GM23248 (cell line): ENCODE data around the gene DDX47. TPM values are rescaled to one million over a fixed set of nuclear protein-coding genes. Genes with fewer than 3 reads are reported as not detected.

ENCODE experiments used
- DNase-seq: peaks from one replicate; pipeline ENCODE4 v3.0.0-alpha.2; 2015
- H2AFZ ChIP-seq: fragments of 200-600 bp; sonication (generic); 2 replicates; pipeline ENCODE4 v1.6.1; 2016; ENCODE audit warnings: antibody characterized with exemption
- H3F3A ChIP-seq: fragments of 200-600 bp; sonication (generic); 2 replicates; pipeline ENCODE4 v1.6.1; 2016; ENCODE audit warnings: mild to moderate bottlenecking, antibody characterized with exemption, mixed run types; ENCODE audit not compliant: insufficient read depth
- H3K27ac ChIP-seq: fragments of 200-600 bp; sonication (generic); 2 replicates; pipeline ENCODE4 v1.5.1; 2016; ENCODE audit warnings: mild to moderate bottlenecking
- H3K27me3 ChIP-seq: fragments of 200-600 bp; sonication (generic); replicated peaks from 2 replicates; pipeline ENCODE4 v1.6.1; 2016; ENCODE audit warnings: mild to moderate bottlenecking; ENCODE audit not compliant: insufficient read depth
- H3K36me3 ChIP-seq: fragments of 200-600 bp; sonication (generic); 2 replicates; pipeline ENCODE4 v1.6.1; 2016; ENCODE audit warnings: low read depth, mild to moderate bottlenecking
- H3K4me1 ChIP-seq: fragments of 200-600 bp; sonication (generic); 2 replicates; pipeline ENCODE4 v1.6.1; 2016; ENCODE audit warnings: mild to moderate bottlenecking; ENCODE audit not compliant: insufficient read depth
- H3K4me2 ChIP-seq: fragments of 200-600 bp; sonication (generic); one replicate; pipeline ENCODE4 v1.6.1; 2016; ENCODE audit warnings: mild to moderate bottlenecking; ENCODE audit not compliant: unreplicated experiment
- H3K4me3 ChIP-seq: fragments of 200-600 bp; sonication (generic); 2 replicates; pipeline ENCODE4 v1.5.1; 2016; ENCODE audit warnings: mild to moderate bottlenecking
- H3K79me2 ChIP-seq: fragments of 200-600 bp; sonication (generic); 2 replicates; pipeline ENCODE4 v1.6.1; 2016; ENCODE audit warnings: mild to moderate bottlenecking; ENCODE audit not compliant: insufficient read depth
- H3K9ac ChIP-seq: fragments of 200-600 bp; sonication (generic); 2 replicates; pipeline ENCODE4 v1.6.1; 2016; ENCODE audit warnings: mild to moderate bottlenecking
- H3K9me2 ChIP-seq: fragments of 200-600 bp; sonication (generic); 2 replicates; pipeline ENCODE4 v1.6.1; 2016; ENCODE audit warnings: mixed run types, mild to moderate bottlenecking, moderate library complexity; ENCODE audit not compliant: insufficient read depth
- H3K9me3 ChIP-seq: fragments of 200-600 bp; sonication (generic); one replicate; pipeline ENCODE4 v1.6.1; 2017; ENCODE audit warnings: low read depth
- H4K20me1 ChIP-seq: fragments of 200-600 bp; sonication (generic); 2 replicates; pipeline ENCODE4 v1.6.0; 2016; ENCODE audit not compliant: insufficient read depth
- EZH2 ChIP-seq: fragments of 200-600 bp; sonication (generic); IDR thresholded peaks from 2 replicates; pipeline ENCODE4 v1.6.1; 2018; ENCODE audit warnings: antibody characterized with exemption, mild to moderate bottlenecking; ENCODE audit not compliant: insufficient read depth, poor library complexity, severe bottlenecking
- EZH2phosphoT487 ChIP-seq: fragments of 200-600 bp; sonication (generic); IDR thresholded peaks from 2 replicates; pipeline ENCODE4 v1.6.1; 2018; ENCODE audit warnings: antibody characterized with exemption, moderate library complexity, mild to moderate bottlenecking, low read depth; ENCODE audit not compliant: insufficient read depth
- WGBS, 2 experiments: methylation state at CpG; one replicate each; pipeline ENCODE4 v1.1.6; 2015 to 2017; ENCODE audit warnings: low lambda C conversion rate in 2 of 2, low coverage in 1 of 2; ENCODE audit errors: missing lambda C conversion rate in 2 of 2; 5-methylcytosine and 5-hydroxymethylcytosine counted together
- in situ Hi-C: fragments of 300-500 bp; cut with MboI; formaldehyde crosslinking; loops from 2 replicates; pipeline ENCODE4 v1.15.0; 2020
- polyA plus RNA-seq: library from polyadenylated mRNA; unstranded; fragments of >200 nt; fragmentation: Nextera tagmentation; extraction: Ambion mirVana; gene quantifications from 2 replicates; pipeline ENCODE4 v1.2.1, GENCODE V29; 2016
- total RNA-seq: library from RNA; depleted of rRNA; stranded (reverse); fragments of >200 nt; shearing (Covaris generic); gene quantifications from 2 replicates; pipeline ENCODE4 v1.2.3, GENCODE V29; 2014

The DDX47 gene
- total and polyA plus RNA-seq, 2 experiments from 2014 or later, result 119 to 132 TPM

DNA sequence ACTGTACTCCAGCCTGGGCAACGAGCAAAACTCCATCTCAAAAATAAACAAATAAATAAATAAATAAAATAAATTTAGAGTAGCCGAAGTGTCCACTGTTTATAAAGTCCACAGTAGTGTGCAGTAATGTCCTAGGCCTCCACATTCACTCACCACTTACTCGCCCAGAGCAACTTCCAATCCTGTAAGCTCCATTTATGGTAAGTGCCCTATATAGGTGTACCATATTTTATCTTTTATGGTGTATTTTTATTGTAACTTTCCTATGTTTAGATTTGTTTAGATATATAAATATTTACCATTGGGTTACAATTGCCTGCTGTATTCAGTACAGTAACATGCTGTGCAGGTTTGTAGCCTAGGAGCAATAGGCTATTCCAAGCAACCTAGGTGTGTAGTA is 40.3 kb downstream of the DDX47 start:
- Histone ChIP-seq H3K27me3 (no peaks in the 10 kb centered on the region), H2AFZ (no peak overlapping the region), H3F3A (no peaks in the 10 kb centered on the region), H3K9me3 (no peaks in the 10 kb centered on the region), H3K9ac (no peak overlapping the region), H3K27ac (no peak overlapping the region), H3K79me2 (no peaks in the 10 kb centered on the region), H3K4me2 (no peak overlapping the region), H3K4me3 (no peak overlapping the region), H3K9me2 (no peaks in the 10 kb centered on the region), H4K20me1 (no peaks in the 10 kb centered on the region), H3K4me1 (no peaks in the 10 kb centered on the region), H3K36me3 (peaks cover 5% of the 10 kb centered on the region)
- TF ChIP-seq EZH2 (no peak), EZH2phosphoT487 (no peak)
- in situ Hi-C loops, result no loop called here
- WGBS, 2 experiments, result 65 to 67% methylated on average over 3 of the region's 3 CpGs
- DNase-seq, result no peak

DNA sequence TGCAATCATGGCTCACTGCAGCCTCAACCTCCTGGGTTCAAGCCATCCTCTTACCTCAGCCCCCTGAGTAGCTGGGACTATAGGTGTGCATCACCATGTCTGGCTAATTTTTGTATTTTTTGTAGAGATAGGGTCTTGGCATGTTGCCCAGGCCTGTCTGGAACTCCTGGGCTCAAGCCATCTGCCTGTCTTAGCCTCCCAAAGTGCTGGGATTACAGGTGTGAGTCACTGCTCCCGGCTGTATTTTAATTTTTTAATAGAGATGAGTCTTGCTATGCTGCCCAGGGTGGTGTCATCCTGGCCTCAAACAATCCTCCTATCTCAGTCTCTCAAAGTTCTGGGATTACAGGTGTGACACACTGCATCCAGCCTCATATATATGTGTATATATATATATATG is 46.5 kb downstream of the DDX47 start:
- 0 to 6% methylated on average over 1 of the region's 1 CpG for WGBS, 2 experiments
- H3K4me1 ChIP-seq, result no peaks in the 10 kb centered on the region

DNA sequence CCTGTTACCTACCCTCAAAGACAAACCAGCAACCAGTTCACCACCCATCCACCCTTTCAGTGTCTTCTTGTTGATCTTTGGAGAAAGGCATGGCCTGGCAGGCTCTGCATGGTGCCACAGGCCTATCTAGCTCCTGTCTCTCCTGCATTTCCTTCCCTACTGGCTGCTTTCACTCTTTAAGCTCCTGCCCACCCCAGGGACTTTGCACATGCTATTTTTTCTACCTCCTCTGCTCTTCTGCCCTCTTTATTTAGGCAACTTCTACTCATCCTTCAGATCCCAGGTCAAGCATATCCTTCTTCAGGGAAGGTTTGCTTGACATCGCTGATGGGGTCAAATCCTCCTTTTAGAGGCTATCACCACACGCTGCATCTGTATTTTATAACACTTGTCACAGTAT is 51.1 kb downstream of the DDX47 start:
- Histone ChIP-seq H3K36me3 (0 out of 2 replicates have a peak, but pooled peaks cover 14% of the 10 kb centered on the region), H3K4me3 (no peak overlapping the region), H3K79me2 (no peaks in the 10 kb centered on the region), H3K9me2 (no peaks in the 10 kb centered on the region), H3K27ac (no peak overlapping the region), H2AFZ (no peak overlapping the region), H3K9ac (no peak overlapping the region), H4K20me1 (no peaks in the 10 kb centered on the region), H3K9me3 (no peaks in the 10 kb centered on the region), H3K4me2 (no peak overlapping the region), H3K4me1 (no peaks in the 10 kb centered on the region), H3F3A (peaks cover 9% of the 10 kb centered on the region; the same call in 1 of the 2 replicates), H3K27me3 (no peaks in the 10 kb centered on the region)
- in situ Hi-C loops, result no loop called here
- TF ChIP-seq EZH2phosphoT487 (no peak), EZH2 (no peak)
- WGBS, 2 experiments, result 97 to 100% methylated on average over 2 of the region's 2 CpGs
- no peak for DNase-seq

More for the DNA sequence above, 46.5 kb downstream of the DDX47 start:
- no peak overlapping the region for H2AFZ ChIP-seq
- H3K9me3 ChIP-seq, result no peaks in the 10 kb centered on the region
- peak; percentile 26 for DNase-seq
- H3K9ac ChIP-seq, result no peak overlapping the region
- H3F3A ChIP-seq, result 0 out of 2 replicates have a peak, but pooled peaks cover 5% of the 10 kb centered on the region
- no peak overlapping the region for H3K4me2 ChIP-seq
- no peaks in the 10 kb centered on the region for H3K27me3 ChIP-seq
- H3K4me3 ChIP-seq, result no peak overlapping the region
- no peak overlapping the region for H3K27ac ChIP-seq
- H3K79me2 ChIP-seq, result no peaks in the 10 kb centered on the region
- in situ Hi-C loops, result no loop called here
- no peaks in the 10 kb centered on the region for H3K9me2 ChIP-seq
- no peaks in the 10 kb centered on the region for H4K20me1 ChIP-seq
- TF ChIP-seq EZH2phosphoT487, result no peak
- no peak for TF ChIP-seq EZH2
- 0 out of 2 replicates have a peak, but pooled peaks cover 10% of the 10 kb centered on the region for H3K36me3 ChIP-seq

DNA sequence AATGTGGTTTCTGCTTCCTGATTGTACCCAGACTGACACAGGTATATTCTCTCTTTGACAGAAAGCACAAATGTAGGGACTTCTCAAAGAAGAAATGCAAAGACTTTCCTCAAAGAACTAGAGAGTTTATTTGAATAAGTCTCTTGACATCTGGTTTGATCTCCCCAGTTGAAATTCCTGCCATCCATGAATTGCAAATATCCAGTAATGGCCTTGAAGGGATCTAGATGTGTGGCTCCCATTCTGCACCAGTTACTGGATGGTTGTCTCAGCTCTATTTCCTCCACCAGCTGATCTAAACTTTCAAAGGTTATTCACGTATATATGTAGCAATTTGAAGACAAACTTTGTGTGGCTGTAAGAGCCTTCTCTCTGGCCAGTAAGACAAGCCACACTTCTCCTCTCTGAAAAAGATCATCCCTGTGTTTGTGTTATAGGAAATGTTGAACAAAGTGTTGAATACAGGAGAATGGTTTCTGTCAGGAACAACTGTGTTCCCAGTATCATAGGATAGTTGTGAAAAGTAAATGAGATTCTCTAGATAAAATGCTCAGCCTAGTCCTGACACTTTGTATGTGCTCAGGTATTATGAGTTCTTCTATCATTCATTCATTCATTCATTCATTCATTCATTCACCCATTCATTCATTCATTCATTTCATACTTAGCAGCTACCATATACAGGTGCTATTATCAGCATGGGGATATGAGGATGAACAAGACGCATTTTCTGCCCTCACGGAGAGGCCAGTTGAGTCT is 55.5 kb downstream of the DDX47 start:
- H3K27ac ChIP-seq, result no peak overlapping the region
- in situ Hi-C loops, result no loop called here
- no peak overlapping the region for H3K9ac ChIP-seq
- H3K79me2 ChIP-seq, result no peaks in the 10 kb centered on the region
- no peak for DNase-seq
- no peaks in the 10 kb centered on the region for H4K20me1 ChIP-seq
- peaks cover 36% of the 10 kb centered on the region for H3K4me1 ChIP-seq
- H2AFZ ChIP-seq, result no peak overlapping the region
- no peak overlapping the region for H3K4me3 ChIP-seq
- H3K27me3 ChIP-seq, result no peaks in the 10 kb centered on the region
- peaks cover 42% of the 10 kb centered on the region for H3F3A ChIP-seq
- no peaks in the 10 kb centered on the region for H3K9me2 ChIP-seq
- no peaks in the 10 kb centered on the region for H3K9me3 ChIP-seq
- 80 to 82% methylated on average over 3 of the region's 3 CpGs for WGBS, 2 experiments
- no peak for TF ChIP-seq EZH2phosphoT487
- TF ChIP-seq EZH2, result no peak
- H3K4me2 ChIP-seq, result no peak overlapping the region
- 0 out of 2 replicates have a peak, but pooled peaks cover 3% of the 10 kb centered on the region for H3K36me3 ChIP-seq
